ENCODE results near the gene PEAK1.

GRCh38 chr15:77196381-77196780, 223.5 kb downstream of the PEAK1 start:
- TF ChIP-seq CTCF (IDR thresholded peaks at IDR 0.05), result no peak
- TF ChIP-seq POLR2A (IDR thresholded peaks at IDR 0.05; ENCODE audit: low read depth), result no peak
- TF ChIP-seq POLR2AphosphoS5 (IDR thresholded peaks at IDR 0.05), result no peak
- TF ChIP-seq EP300 (IDR thresholded peaks at IDR 0.05), result no peak
